IPS-15b (cell line): Measurements from ENCODE around the gene FAM181A.
A peak's percentile ranks its signal among the peaks of the same experiment; 100 is the strongest.

ENCODE experiments used
- H3K27me3 ChIP-seq: one replicate; pipeline ENCODE4 v1.6.1; 2013; ENCODE audit warnings: low read length; ENCODE audit not compliant: control insufficient read depth, insufficient read depth
- H3K36me3 ChIP-seq: one replicate; pipeline ENCODE4 v1.6.1; 2013; ENCODE audit warnings: low read length; ENCODE audit not compliant: control insufficient read depth, insufficient read depth
- H3K4me1 ChIP-seq: one replicate; pipeline ENCODE4 v1.6.1; 2013; ENCODE audit warnings: mild to moderate bottlenecking, low read length; ENCODE audit not compliant: control insufficient read depth, insufficient read depth
- H3K4me3 ChIP-seq: one replicate; pipeline ENCODE4 v1.5.1; 2013; ENCODE audit warnings: low read depth, low read length
- H3K9ac ChIP-seq: one replicate; pipeline ENCODE4 v1.6.1; 2013; ENCODE audit warnings: low read depth, mild to moderate bottlenecking, low read length
- H3K9me3 ChIP-seq: one replicate; pipeline ENCODE4 v1.6.1; 2013; ENCODE audit warnings: mild to moderate bottlenecking, low read length; ENCODE audit not compliant: control insufficient read depth, insufficient read depth

Gene FAM181A

DNA sequence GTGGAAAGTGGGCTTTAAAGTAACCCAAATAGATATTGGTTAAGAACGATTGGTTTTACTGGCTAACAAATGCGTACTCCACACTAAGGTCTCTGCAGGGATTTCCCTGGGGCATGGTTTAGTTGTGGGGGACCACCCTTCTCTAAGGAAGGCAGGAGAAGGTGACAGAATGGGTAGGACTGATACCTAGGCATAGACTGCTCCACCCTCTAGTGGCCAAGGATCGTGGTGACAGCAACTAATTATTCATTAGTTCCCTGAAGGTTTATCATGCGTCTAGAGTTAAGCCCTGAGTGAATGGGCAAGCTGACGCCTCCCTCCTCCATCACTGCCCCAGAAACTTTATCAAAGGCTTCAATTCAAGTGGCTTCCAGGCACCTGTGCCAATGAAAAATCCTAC lies 9.1 kb downstream of the FAM181A start:
- H3K27me3 ChIP-seq: peaks cover 21% of the 10 kb centered on the region
- H3K4me1 ChIP-seq: no peaks in the 10 kb centered on the region
- no peaks in the 10 kb centered on the region for H3K36me3 ChIP-seq
- no peaks in the 10 kb centered on the region for H3K9me3 ChIP-seq
- H3K4me3 ChIP-seq: no peak overlapping the region
- no peak overlapping the region for H3K9ac ChIP-seq

DNA sequence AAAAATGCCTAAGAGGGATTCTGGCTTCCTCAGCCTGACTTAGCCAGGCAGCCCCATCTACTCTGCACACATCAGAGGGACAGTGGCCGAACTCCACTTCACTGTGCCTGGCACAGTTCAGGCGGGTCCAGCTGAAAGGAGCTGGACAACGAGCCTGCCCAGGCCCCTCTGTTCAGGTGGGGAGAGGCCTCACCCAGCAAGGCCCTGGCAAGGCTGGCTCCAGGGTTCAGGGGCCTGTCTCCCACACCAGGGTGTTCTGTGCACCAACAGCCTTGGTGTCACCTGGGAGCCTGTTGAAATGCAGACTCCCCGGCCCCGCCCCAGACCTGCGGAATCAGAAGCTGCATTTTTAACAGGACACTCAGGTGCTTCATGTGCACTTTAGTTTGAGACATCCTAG lies 9.8 kb downstream of the FAM181A start:
- Histone ChIP-seq H3K27me3 (peaks cover 21% of the 10 kb centered on the region), H3K36me3 (no peaks in the 10 kb centered on the region), H3K4me1 (no peaks in the 10 kb centered on the region), H3K9me3 (no peaks in the 10 kb centered on the region), H3K4me3 (no peak overlapping the region), H3K9ac (no peak overlapping the region)

DNA sequence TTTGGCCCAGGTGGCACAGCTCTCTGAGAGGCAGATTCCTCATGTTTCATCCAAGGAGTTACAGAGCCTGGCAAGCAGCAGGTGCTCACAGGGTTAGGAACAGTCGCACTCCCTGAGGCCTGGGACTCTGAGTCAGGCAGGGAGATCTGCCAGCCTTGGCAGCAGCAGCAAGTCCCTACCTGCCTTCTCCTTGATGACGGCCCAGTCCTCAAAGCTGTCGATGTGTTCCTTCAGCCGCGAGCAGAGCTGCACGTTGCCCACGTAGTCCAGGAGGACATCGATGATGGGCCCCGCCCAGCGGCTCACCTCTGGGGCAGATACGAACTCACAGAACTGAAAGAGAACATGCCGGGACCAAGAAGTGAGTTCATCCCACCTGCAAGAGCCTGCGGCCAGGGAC lies 10.4 kb downstream of the FAM181A start:
- H3K9ac ChIP-seq: no peak overlapping the region
- no peak overlapping the region for H3K4me3 ChIP-seq
- H3K36me3 ChIP-seq: no peaks in the 10 kb centered on the region
- H3K4me1 ChIP-seq: no peaks in the 10 kb centered on the region
- H3K9me3 ChIP-seq: no peaks in the 10 kb centered on the region
- H3K27me3 ChIP-seq: peaks cover 21% of the 10 kb centered on the region

DNA sequence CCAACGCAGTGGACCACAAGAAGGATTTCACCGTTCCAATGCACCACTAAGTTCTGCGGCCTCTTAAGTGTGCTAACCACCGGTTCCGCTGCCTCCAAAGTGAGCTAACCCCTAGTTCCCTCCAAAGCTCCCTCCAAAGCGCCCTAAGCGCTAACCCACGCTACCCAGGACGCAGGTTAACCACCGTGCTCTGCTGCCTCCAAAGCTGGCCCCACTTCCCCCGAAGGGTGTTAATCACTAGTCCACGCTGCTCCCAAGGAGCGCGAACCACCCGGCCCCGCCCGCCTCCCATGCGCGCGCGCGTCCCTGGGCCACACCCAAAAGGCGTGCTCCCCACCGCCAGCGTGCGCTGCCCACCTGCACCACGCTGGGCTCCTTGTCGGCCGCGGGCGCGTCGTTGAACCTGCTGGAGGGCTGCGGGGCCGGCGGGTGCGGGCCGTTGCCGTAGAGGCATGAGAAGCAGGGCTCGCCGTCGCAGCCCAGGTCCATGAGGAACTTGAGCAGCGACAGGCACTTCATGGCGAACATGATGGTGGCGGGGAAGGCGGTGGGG lies 11.7 kb downstream of the FAM181A start:
- Histone ChIP-seq H3K9me3 (no peaks in the 10 kb centered on the region), H3K4me3 (peak overlapping the region; percentile 60), H3K36me3 (no peaks in the 10 kb centered on the region), H3K27me3 (peaks cover 21% of the 10 kb centered on the region), H3K4me1 (no peaks in the 10 kb centered on the region), H3K9ac (no peak overlapping the region)

DNA sequence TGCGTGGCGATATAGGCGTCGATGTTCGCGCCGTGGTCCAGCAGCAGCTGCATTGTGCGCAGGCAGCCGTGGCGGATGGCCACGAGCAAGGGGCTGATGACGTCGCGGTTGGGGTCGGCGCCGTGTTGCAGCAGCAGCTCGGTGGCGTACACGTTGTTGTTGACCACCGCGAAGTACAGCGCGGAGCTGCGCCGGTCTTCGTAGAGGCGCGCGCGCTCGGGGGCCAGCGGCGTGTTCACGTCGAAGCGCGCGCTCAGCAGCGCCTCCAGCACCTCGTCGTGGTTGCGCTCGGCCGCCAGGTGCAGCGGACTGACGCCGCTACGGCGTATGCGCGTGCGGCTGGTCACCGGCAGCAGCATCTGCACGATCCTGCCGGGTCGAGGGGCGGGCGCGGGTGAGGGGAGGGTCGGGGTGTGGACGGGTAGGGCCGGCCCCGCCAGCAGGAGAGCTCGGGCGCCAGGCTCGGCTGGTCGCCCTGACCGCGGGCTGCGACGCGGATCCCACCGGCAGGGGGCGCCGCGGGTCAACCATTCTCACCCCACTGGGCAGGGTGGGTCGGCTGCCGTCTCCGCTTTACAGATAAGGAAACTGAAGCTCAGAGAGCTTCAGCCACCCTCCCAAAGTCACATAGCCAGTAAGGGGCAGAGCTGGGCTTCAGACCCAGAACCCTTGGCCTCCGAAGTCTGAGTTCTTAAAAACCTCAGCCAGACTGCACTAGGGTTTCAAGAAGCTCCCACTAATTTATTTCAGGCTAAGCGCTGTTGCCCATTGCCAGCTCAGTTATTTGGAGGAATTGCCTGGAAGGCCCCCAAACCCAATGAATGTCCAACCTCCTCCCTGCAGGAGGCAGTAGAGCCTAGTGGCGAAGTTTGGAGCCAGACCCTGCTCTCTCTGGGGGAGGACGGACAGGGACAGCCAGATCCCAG lies 12.4 kb downstream of the FAM181A start:
- H3K4me3 ChIP-seq: peak overlapping the region; percentile 60
- no peaks in the 10 kb centered on the region for H3K36me3 ChIP-seq
- H3K9ac ChIP-seq: no peak overlapping the region
- peaks cover 21% of the 10 kb centered on the region for H3K27me3 ChIP-seq
- no peaks in the 10 kb centered on the region for H3K4me1 ChIP-seq
- H3K9me3 ChIP-seq: no peaks in the 10 kb centered on the region

DNA sequence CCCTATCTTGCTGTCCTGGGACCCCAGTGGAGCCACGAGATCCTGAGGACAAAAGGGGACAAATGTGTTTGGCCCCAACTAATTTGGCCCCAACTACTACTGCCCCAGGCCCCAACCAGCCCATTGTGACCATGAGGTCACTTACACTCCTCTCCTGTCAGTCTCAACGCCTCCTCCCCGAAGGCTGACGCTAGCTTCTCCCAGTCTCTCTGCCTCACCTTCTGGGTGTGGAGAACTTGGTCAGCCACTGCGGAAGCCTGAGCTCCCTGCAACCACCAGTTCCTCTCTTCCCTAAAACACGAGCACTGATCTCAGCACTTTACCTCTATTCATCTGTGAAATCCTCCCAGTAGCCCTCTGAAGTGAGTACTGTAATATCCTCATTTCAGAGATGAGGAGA lies 13.3 kb downstream of the FAM181A start:
- Histone ChIP-seq H3K36me3 (no peaks in the 10 kb centered on the region), H3K9ac (no peak overlapping the region), H3K27me3 (peaks cover 21% of the 10 kb centered on the region), H3K9me3 (no peaks in the 10 kb centered on the region), H3K4me1 (no peaks in the 10 kb centered on the region), H3K4me3 (no peak overlapping the region)

DNA sequence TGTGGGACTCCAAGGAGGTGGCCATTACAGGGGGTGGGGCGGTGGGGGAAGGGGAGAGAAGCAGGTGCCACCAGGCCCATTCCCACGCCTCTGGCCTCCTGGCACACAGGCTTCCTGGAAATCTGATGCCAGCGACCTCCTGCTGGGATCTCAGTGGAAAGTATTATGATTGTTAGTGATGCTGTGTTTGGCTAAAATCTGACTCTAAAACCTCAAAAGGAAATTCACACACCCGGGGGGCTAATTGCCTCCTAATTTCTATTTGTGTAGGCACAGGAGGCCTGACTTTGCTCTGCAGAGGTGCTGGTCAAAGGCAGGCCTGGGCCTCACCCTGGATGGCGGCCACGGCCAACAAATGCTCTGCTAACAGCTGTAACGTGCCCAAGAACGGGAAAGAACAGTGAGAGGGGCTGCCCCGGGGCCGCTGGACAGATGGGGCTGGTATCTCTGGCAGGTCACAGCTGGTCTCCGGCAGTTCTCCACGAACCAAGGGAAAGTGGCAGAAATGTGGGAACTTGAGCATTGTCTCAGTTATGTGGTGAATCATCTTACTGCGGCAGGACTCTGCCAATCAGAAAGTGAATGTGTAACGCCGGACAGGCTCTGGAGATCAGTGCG lies 14.3 kb downstream of the FAM181A start:
- Histone ChIP-seq H3K27me3 (peaks cover 21% of the 10 kb centered on the region), H3K36me3 (no peaks in the 10 kb centered on the region), H3K4me1 (no peaks in the 10 kb centered on the region), H3K4me3 (no peak overlapping the region), H3K9me3 (no peaks in the 10 kb centered on the region), H3K9ac (no peak overlapping the region)

DNA sequence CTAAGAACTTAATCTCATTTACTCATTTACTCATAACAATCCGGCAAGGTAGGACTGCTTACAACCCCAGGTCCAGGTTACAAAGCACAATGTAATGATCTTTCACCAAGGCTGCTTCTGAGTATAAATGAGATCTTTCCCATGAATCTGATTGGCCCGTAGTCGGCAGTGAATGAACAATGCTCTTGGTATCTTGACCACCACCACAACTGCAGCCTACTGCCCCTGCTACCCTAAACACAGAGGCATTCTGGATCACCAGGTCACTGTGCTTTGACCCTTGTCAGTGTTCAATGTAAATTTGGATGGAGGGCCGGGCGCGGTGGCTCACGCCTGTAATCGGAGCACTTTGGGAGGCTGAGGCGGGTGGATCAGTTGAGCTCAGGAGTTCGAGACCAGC lies 15.9 kb downstream of the FAM181A start:
- Histone ChIP-seq H3K4me1 (no peaks in the 10 kb centered on the region), H3K36me3 (no peaks in the 10 kb centered on the region), H3K4me3 (no peak overlapping the region), H3K9me3 (no peaks in the 10 kb centered on the region), H3K27me3 (peaks cover 13% of the 10 kb centered on the region), H3K9ac (no peak overlapping the region)

DNA sequence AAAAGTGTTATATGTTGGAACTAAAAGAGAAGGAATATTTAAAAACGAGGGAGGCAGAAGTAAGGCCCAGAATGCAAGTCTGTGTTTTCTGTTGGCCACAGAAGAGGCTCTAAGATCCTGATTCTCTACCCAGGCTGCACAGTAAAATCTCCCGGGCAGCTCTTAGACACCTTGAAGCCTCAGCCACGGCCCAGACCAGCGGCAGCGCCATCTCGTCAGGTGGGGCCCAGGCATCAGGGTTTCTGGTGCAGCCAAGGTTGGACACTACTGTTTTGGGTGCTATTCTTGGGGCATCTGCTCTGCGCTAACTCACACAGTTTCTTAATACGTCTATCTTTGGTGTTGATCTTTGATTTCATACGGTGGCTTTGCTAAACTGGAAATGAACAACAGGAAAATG lies 16.8 kb downstream of the FAM181A start:
- Histone ChIP-seq H3K9ac (no peak overlapping the region), H3K9me3 (no peaks in the 10 kb centered on the region), H3K27me3 (peaks cover 7% of the 10 kb centered on the region), H3K36me3 (no peaks in the 10 kb centered on the region), H3K4me3 (no peak overlapping the region), H3K4me1 (no peaks in the 10 kb centered on the region)

DNA sequence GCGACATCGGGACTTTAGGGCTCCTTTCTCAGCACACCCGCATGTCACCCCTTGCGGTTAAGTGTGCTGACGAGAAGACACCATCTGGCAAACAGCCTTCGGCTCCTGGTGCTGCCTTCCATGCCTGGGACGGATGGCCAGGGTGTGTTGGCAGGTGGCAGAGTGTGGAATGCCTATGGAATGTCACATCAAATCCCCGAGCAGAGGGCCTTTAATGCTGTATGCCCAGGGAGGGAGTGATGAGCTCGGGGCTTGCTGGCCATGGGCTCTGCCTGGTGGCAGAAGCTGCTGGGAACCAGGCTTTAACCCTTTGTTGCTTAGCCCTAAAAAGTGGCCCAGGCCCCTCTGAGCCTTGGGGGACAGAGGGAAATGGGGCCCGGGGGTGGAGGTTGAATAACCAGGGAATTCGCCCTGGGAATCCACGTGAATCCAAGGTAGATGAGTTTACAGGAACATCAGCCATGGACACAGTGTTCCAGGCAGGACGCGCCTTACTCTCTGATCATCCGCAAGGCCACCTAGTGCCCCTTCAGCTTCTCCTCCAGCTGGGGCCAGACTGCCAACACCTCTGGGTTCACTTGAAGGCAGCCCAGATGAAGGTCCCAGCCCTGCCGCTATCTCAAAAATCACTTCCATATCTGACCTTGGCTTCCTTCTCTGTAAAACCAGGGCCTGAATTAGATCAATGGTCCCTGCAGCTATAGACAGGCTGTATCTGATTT lies 17.4 kb downstream of the FAM181A start:
- Histone ChIP-seq H3K27me3 (peaks cover 3% of the 10 kb centered on the region), H3K4me3 (no peak overlapping the region), H3K9me3 (no peaks in the 10 kb centered on the region), H3K36me3 (no peaks in the 10 kb centered on the region), H3K9ac (no peak overlapping the region), H3K4me1 (no peaks in the 10 kb centered on the region)

DNA sequence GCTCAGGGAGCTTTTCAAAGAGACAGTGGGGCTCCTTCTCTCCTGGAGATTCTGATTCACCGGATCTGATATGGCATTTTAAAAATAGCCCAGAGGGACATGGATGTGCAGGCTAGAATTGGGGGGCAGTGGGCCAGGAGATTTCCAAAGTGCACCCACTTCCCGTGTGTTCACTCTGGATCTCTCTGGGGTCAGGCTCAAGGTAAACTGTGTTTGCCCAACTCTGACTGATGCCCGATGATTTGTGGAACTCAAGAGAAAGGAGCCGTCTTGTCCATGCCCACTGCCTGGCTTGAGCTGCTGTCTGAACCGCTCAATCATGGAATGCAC lies 17.9 kb downstream of the FAM181A start:
- H3K36me3 ChIP-seq: no peaks in the 10 kb centered on the region
- no peaks in the 10 kb centered on the region for H3K4me1 ChIP-seq
- H3K4me3 ChIP-seq: no peak overlapping the region
- H3K9ac ChIP-seq: no peak overlapping the region
- peaks cover under 1% of the 10 kb centered on the region for H3K27me3 ChIP-seq
- no peaks in the 10 kb centered on the region for H3K9me3 ChIP-seq
